Activated T-cell treated with anti-CD3 and anti-CD28 coated beads, Interleukin-2, amount 50 U/mL, for 1 hour (primary cell): ENCODE results near the gene DAB1.

Experiments used
- DNase-seq: peaks from one replicate; pipeline ENCODE4 v3.0.0-alpha.2; 2020

DAB1 gene

DNA sequence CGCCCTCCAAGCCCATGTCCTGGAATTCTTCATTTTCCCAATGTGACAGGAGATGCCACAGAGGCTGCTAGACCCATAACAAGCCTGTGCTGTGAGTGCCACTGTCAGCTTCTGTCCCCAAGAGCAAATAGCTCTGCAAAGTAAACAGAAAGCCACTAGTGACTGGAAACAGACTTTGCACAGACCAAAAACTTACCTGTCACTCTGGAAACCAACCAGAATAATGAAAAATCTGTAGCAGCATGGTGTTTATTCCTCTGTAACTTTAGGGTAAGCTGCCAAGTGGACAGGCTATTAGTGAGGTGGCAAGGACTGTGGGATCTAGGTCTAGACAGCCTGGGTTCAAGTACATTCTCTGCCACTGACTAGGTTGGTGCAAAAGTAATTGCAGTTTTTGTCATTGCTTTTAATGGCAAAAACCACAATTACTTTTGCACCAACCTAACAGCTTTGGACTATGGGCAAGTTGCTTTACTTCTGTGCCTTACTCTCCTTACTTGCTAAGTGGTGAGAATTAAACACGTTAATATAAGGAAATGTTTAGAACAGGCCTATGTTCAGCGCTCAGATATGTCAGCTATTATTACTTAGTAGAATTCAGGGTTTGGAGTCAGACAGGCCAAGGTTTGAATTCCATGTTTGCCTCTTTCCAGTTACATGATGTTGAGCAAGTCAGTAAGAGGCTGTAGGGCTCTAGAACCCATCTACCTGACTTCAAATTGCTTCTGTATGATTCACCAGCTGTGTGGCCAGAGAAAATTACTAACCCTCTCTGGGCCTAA, 457.8 kb downstream of the DAB1 start, which contains the start of gene C8B:
Gene C8B (minus strand): TSS at position 100 of the 782 bp plus-strand sequence. CDS start 67 bp downstream, at position 33.
- no peak for DNase-seq

DNA sequence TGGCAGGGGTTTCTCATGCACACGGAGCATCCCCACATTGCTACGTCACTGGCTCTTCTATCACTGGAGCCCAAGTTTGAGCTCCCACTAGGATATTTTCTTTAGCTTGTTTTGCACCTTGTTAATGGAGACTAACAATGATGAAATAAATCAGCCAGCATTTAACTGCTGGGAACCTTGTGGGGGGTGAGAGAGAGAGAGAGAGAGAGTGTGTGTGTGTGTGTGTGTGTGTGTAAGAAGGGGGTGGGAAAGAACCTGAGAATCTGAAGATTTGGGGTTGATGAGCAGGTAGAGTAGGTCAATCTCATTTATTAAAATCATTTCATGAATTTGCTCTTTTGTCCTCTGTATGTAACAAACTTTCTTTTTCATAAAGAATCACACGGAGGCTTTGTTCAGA, 458.7 kb downstream of the DAB1 start:
- no peak for DNase-seq

DNA sequence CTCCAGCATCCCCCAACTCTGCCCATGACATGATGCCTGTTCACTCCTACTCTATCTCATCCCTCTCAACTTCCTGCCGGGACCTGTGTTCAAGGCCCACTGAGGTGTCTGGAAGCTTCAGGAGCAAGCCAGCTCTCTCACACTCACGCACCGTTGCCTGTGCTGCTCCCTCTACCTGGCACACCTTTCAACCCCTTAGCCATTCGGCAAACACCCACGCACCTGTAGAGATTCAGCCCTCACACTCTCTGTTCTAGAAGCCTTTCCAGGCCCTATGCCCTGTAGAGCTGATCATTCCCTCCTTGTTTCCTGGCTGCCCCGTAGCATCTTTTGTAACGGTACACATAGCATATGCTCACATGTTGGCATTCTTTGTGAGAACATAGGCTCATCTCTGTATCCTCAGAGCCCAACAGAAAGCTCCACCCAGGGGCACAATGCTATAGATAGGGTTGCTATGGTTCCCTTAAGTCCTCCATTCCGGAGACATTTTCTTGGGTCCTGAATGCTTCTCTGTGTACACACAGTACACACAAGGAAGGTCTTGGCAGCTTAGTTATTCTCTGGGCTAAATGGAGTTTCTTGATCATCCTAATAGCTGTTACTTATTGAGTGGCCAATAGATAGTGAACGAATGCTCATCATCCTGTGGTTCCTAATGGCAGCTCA, 459.4 kb downstream of the DAB1 start:
- no peak for DNase-seq

DNA sequence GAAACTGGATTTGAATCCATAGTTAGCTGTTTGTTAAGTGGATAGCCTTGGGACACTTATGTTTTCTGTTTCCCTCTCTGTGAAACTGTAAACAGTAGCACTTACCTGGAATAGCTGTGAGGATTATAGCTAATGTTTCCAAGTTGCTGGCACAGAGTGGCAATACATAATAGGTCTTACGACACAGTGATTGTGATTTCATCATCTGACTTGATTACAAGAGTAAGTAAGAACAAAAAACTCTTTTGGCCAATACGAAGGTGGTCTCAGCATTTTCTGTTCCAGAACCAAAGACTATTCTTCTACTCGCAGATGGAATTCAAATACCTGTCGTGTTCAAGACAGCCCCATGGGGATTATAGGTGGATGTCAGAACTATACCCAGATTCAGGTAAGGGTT, 460.2 kb downstream of the DAB1 start:
- DNase-seq: no peak

DNA sequence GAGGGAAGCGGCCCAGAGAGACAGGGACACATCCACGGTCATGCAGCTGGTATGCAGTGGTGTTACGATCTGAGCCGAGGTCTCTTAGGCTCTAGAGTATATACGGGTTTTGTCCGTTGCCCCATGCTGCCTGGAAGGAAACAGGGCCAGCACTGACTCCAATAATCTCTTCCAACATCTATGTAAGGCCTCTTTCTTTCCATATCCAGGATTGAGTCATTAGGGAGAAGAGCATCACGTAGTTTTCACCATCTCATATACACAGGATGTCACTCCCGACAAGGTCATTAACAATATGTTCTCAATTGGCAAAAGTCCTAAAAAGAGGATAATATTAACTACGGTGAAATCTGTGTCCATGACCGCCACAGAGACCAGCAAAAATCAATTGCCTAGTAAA, 462.4 kb downstream of the DAB1 start:
- DNase-seq: no peak

DNA sequence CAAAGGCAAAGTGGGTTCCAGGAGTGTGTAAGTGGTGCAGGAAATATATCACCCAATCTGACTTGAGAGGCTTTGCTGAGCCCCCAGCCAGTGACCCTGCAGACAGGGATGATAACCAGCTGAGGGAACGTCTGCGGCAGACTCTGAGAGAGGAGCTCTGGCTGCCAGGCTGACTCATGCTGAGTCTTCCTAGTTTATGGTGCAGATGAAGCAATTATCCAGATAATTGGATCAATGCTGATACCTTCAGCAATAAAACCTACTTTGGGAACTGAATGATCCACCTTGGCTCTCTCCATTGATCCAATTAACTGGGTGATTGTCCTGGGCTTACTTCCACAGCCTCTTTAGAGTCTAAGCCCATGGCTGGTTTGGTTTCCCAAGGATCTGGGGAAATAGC, 465.3 kb downstream of the DAB1 start:
- no peak for DNase-seq

DNA sequence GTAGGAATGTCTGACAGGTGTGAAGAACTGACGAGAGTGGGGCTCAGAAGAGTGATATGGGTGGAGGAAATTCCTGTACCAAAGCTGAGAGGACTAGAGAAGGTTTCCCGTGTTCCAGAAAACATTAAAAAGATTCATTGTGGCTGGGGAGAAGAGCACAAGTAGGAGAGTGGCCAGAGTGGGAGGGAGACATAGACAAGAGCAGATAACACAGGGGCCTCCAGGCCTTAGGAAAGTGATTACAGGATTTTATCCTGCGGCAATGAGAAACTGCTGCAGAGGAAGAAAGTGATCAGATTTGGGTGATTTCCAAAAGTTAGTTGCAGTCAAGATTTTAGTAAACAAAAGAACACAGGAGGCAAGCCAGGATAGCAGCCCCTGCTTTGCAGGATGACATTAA, 465.9 kb downstream of the DAB1 start:
- DNase-seq: no peak

DNA sequence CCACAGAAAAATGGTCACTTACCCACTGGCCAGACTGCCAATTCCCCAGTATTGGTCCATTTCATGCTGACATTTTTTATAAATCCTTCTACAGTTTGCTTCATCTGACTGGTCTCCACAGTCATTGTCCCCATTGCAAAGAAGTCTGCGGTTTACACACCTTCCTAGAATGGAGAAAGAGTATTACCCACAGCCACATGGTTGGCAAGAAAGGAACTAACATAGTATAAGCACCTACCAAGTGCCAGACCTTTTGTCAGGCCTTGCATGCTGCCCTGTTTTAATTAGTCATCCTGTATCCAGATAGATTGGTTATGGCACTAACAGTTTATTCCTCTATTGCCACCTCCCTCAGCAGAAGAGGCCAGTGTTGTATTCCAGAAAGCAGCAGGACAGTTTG, 469.2 kb downstream of the DAB1 start:
- no peak for DNase-seq

DNA sequence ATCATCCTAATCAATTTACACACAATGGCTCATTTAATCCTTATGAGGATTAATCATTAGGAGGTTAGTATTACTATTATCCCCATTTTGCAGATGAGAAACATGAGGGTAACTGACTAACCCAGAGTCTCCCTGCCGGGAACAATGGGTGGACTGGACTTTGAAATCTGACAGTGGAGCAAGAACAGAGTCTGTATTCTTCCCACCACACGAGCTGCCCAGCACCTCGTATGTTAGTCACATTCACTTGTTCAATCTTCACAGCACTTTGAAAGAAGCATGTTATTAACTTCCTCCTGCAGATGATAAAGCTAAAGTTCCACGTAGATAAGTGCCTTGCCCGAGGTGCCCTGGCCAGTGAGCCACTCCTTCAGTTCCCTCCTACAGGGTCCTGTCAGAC, 470.5 kb downstream of the DAB1 start:
- DNase-seq: no peak

DNA sequence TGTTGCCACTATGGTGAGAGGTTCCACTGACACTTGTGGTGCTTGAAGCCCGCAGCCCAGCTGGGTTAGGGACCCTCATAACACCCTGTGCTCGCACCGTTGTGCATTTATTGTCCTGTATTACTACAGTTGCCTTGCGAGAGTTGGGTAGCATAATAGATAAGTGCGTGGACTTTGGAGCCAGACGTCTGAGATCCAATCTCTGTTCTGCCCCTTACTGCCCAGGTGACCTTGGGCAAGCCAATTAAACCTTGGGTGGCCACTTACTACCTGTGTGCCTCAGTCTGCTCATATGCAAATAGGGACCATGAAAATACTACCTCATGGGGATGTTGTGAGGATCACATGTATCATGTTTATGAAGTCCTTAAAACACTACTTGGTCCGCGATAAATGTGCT, 471.4 kb downstream of the DAB1 start:
- DNase-seq: no peak

DNA sequence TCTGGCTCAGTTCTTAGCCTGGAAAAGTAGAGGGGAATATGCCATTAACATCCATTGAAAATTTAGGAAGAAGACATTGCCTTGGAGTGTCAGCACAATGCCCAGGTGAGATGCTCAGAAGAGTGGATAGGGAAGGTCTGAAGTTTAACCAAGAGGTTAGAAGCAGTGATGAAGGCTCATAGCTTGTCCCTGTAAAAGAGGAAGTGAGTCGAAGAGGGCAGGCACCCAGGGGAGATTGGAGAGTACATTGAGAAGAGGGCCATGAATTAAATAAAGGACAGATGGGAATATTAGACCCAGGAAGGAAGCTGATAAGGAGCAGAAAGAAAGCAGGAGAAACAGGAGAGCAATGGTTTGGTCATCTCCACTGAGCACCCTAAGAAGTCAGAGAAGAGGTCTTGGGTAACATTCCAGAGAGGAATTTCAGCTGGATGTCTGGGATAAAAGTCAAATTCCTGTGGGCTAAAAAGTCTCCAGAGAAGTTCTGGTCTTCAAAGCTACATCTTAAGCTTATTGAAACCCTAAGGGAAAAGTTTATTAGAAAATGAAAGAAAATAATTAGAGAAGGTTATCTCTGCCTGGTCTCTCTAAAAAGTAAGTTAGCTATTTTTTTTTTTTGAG, 475.3 kb downstream of the DAB1 start:
- DNase-seq: no peak
